Left renal cortex interstitium (tissue), 4 donors: Measurements from ENCODE around the gene RNF138. TPM values are rescaled to one million over a fixed set of nuclear protein-coding genes. Genes with fewer than 3 reads are reported as not detected.
A peak's percentile ranks its signal among the peaks of the same experiment; 100 is the strongest.
"Not testable (repeated sequence)": the region's sequence is repeated elsewhere in the genome, so short reads cannot be mapped to it uniquely, and the experiment has no call there.

Source experiments
- DNase-seq, 4 donors: peaks; one replicate each; pipeline ENCODE4 v3.0.0-alpha.2; 2013; ENCODE audit warnings: low read depth in 4 of 4, low spot score in 2 of 4, missing footprints in 1 of 4
- polyA plus RNA-seq, 4 donors: library from polyadenylated mRNA; unstranded; fragments of 120-200 nt; gene quantifications; one replicate each; pipeline ENCODE4 v1.2.1, GENCODE V29; 2013; ENCODE audit not compliant: insufficient read length in 4 of 4

RNF138 gene
- polyA plus RNA-seq, 4 donors, result 49.5 to 63.0 (median 58.3) TPM

GRCh38 chr18:32095192-32095899 lies 3.7 kb downstream of the RNF138 start:
- DNase-seq, result no peak

DNA sequence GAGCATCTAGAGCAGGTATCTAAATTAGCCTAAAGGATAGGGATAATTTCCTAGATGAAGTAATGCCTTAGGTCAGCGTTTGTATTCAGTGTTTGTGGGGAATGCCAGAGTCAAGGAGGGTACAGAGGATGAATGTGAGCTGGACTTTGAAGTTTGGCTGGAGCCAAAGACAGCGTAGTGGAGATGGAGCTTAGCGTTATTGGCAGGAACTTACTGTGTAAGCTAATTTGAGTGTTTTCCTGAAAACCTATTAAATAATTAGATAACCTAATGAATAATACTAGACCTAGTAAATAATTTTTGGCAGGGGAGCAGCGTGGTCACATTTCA lies 4.2 kb downstream of the RNF138 start:
- no peak for DNase-seq

GRCh38 chr18:32096946-32097345 lies 5.3 kb downstream of the RNF138 start:
- DNase-seq, result no peak

DNA sequence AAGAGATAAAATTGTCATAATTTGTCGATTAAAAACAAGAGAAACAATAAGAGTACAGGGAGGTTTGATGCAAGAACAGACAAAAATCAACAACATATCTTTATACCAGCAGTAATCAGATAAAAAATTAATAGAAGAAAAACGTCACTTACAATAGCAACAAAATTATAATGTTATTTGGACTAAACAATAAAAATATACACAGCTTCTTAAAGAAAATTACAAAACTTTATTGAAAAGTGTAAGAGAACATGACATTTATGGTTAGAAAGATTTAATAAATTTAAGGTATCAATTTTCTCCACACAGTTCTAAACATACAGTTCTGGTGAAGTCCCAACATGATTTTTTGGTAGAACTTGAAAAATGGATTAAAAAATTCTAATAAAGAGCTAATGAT lies 12.8 kb downstream of the RNF138 start:
- no peak for DNase-seq

GRCh38 chr18:32110005-32110404 lies 18.3 kb downstream of the RNF138 start:
- DNase-seq, result no peak

- no peak for DNase-seq
Observed at GRCh38 chr18:32111706-32112105, 20.0 kb downstream of the RNF138 start.

DNA sequence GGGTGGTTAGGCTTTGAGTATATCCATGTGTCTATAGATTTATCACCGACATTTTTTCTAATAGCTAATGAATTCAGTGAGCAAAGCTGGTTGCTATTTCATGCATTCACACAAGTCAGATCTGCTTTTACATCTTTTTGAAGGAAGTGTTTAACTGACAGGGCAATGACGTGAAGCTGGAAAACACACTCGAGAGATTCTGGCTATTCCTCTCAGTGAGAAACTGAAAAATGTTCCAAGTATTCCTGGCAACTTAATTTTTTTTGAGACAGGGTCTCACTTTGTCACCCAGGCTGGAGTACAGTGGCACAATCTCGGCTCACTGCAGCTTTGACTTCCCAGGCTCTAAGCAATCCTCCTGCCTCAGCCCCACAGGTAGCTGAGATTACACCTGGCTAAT lies 21.2 kb downstream of the RNF138 start:
- DNase-seq, result no peak

- no peak for DNase-seq
Observed at GRCh38 chr18:32114293-32114942, 22.7 kb downstream of the RNF138 start.

DNA sequence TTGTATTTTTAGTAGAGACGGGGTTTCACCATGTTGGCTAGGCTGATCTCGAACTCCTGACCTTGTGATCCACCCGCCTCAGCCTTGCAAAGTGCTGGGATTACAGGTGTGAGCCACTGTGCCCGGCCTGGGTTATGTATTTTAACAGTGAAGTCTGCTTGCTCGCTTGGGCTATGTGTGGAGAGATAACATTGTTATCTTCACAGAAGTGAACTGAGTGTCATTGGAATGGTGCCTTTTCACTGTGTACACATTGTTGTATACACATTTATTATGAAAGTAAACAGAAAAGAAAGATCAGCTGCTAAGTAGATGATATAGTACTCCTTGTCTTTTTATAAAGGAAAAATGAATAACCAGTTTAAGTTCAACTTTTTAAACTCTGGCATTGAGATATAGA lies 30.4 kb downstream of the RNF138 start:
- DNase-seq, result no peak

DNA sequence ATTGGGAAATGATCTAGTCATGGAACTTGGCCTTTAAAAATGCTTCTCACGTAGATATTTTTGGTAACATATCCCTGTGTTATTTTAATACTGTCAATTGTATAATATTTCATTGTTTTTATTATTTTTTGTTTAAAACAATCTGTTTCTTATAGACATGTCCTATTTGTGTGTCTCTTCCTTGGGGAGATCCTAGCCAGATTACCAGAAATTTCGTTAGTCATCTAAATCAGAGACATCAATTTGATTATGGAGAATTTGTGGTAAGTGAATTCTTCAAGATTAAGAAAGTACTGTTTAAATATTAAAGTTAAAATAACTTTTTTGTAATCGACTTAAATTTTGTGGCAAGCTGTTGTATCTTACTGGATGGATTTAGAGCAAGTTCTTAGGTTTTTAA lies 34.9 kb downstream of the RNF138 start:
- no peak for DNase-seq

GRCh38 chr18:32135625-32136024 lies 44.0 kb downstream of the RNF138 start:
- DNase-seq, result no peak

GRCh38 chr18:32138332-32138982 lies 46.8 kb downstream of the RNF138 start:
- no peak for DNase-seq

DNA sequence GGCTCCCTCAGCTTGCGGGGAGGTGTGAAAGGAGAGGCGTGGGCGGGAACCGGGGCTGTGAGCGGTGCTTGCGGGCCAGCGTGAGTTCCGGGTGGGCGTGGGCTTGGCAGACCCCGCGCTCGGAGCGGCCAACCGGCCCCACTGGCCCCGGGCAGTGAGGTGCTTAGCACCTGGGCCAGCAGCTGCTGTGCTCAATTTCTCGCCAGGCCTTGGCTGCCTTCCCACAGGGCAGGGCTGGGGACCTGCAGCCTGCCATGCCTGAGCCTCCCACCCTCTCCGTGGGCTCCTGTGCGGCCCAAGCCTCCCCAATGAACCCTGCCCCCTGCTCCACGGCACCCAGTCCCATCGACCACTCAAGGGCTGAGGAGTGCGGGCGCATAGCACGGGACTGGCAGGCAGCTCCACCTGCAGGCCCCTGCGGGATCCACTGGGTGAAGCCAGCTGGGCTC lies 48.2 kb downstream of the RNF138 start:
- DNase-seq, result no peak

GRCh38 chr18:32148185-32148870 lies 56.7 kb downstream of the RNF138 start:
- DNase-seq, result no peak

DNA sequence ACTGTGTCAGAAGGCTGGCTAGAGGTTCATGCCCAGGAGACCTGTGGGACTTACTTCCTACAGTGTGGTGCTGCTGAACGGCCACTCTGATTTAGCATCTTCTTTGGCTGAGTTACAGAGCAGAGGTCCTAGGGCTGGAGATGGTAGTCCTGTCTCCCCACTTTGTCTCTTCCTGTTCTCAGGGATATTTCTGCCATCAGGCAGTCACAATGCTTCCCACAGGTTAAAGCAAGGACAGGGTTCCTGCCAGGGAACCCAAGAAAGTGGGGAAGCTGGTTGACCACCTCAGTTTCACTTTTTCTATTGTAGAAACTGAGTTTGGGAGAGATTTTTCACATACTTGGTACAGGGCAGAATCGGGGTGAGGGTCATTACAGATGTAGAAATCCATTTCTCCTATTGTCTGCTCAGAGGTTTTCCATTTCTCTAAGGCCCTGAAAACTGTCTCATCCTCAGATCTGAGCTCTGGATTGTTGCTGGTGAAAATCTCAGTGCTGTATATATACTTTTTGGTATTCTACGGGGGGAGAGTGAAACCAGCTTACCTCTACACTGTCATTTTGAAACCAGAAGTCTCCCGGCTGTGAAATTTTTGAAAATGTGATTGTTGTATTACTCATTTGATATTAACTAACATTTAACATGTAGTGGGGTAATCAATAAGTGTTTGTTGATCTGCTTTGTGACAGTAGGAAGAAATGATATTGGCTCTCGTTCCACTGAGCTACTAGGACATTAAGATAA lies 61.2 kb downstream of the RNF138 start:
- DNase-seq, result no peak

GRCh38 chr18:32156855-32157254 lies 65.2 kb downstream of the RNF138 start:
- DNase-seq, result no peak

DNA sequence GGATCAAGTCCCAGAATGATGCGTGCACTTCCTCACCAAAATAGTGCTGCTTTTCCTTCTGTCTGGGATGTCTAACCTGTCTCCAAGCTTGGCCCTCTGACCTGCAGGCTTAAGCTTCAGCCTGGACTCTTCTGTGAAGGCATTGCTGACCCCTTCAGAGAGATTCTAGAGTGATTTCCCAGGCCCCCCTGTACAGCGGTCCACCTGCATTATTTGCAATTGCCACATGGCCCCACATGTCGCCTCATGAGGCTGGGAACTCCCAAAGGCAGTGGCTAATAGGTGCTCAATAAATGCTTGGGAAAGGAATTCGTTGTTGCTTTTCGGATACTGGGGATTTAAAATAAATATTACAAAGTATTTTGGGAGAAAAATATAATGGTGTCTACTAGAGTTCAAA lies 65.9 kb downstream of the RNF138 start:
- DNase-seq, result no peak

DNA sequence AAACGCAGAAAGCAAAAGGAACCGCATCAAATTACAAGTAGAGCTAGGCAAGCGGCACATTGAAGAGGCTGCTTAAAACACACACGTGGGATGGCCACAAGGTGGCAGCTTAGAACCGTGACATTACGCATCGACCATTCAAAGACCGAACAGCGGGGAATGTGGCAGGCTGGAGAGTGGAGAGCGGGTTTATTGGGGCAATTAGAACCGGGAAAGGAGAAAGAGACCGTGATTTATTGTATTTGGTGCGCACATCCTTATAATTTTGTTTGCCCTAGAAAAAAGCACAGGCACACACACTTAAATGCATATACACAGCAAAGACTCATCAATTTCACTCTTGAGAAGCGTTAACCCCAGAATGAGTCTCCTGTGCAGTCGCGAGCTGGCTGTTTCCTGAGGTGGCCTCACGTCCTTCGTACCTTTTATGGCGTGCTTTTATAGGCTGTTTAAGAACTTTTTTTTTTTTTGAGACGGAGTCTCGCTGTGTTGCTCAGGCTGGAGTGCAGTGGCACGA lies 66.5 kb downstream of the RNF138 start:
- DNase-seq, result peak; percentile 73 to 91 (median 81)

DNA sequence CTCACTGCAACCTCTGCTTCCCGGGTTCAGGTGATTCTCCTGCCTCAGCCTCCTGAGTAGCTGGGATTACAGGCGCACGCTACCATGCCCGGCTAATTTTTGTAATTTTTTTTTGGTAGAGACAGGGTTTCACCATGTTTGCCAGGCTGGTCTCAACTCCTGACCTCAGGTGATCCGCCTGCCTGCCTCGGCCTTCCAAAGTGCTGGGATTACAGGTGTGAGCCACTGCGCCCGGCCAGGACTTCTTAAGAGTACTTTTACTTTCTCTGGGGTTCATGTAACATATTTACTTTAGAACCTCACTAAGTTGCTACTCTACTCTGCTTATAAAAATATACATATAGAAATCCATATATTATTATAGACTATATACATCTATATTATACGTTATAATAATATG lies 67.0 kb downstream of the RNF138 start:
- DNase-seq, result not testable (repeated sequence)

- DNase-seq, result no peak
Observed at GRCh38 chr18:32160547-32160946, 68.9 kb downstream of the RNF138 start.
